ENCODE data around the gene SUGCT. TPM values are rescaled to one million over a fixed set of nuclear protein-coding genes. Genes with fewer than 3 reads are reported as not detected.

SUGCT gene
- total and polyA plus RNA-seq, 2 of the 13 experiments (the other 11 are each of a cell fraction or from before 2014, with no cell fraction given): 10.1 to 22.2 TPM

DNA sequence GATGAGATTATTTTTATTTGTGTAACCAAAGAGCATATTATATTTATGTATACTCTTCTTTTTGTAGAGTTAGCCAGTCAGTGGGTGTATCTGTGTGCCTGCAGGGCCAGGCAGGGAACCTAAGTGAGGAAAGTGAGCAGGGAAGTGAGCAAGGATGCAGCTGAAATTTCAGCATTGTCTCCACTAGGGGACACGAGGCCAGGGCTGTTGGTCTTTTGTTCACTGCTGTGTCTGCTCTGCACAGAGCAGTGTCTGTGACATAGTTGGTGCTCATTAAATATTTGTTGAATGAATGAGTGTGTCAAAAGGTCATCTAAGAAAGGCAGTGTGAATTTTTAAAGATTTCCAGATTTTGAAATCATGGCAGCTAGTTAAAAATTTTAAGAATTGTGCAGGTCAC lies 51.8 kb downstream of the SUGCT start:
- Histone ChIP-seq H3K4me2 (ENCODE audit: low read depth, low read length) (no peak overlapping the region), H3K36me3 (replicated peaks in 1 of 2; ENCODE audit: control insufficient read depth in 1 of 2, insufficient read depth in 2 of 2, low read length in 2 of 2) (0 out of 5 replicates have a peak, but pooled peaks cover 0 to 3% of the 10 kb centered on the region in 2 experiments), H3K27me3 (ENCODE audit: control insufficient read depth in 1 of 2, insufficient read depth in 2 of 2, low read length in 2 of 2) (no peaks in the 10 kb centered on the region), H3K4me1 (ENCODE audit: insufficient read depth, low read length) (no peaks in the 10 kb centered on the region), H3K4me3 (replicated peaks in 1 of 3; ENCODE audit: insufficient read depth in 1 of 3, low read depth in 2 of 3, low read length in 3 of 3) (no peak overlapping the region), H2AFZ (ENCODE audit: low read length) (no peak overlapping the region), H3K27ac (ENCODE audit: extremely low read length, insufficient read depth, low read length) (no peak overlapping the region), H3K9ac (ENCODE audit: insufficient read depth, low read depth, low read length) (no peak overlapping the region), H3K9me3 (ENCODE audit: low read length) (no peaks in the 10 kb centered on the region), H4K20me1 (ENCODE audit: insufficient read depth, low read length) (no peaks in the 10 kb centered on the region), H3K79me2 (ENCODE audit: insufficient read depth, low read length) (no peaks in the 10 kb centered on the region)
- DNase-seq (ENCODE audit: low spot score) (peak; percentile 12), FAIRE-seq (no peak), ATAC-seq (peak; percentile 86)
- CTCF ChIA-PET (ENCODE audit: low intra/inter-chr PET ratio, low total read pairs): no interaction called here
- 38% methylated on average over 1 of the region's 1 CpG for WGBS (ENCODE audit: low lambda C conversion rate)
- POLR2A ChIA-PET: no interaction called here
- TF ChIP-seq STAG1 (CRISPR knock-in tag; IDR thresholded peaks at IDR 0.05): peak; percentile 5; the same call in 1 of the 2 replicates
- TF ChIP-seq ZNF205 (CRISPR knock-in tag; IDR thresholded peaks at IDR 0.05): peak; percentile 94
- TF ChIP-seq, protein P1, sequence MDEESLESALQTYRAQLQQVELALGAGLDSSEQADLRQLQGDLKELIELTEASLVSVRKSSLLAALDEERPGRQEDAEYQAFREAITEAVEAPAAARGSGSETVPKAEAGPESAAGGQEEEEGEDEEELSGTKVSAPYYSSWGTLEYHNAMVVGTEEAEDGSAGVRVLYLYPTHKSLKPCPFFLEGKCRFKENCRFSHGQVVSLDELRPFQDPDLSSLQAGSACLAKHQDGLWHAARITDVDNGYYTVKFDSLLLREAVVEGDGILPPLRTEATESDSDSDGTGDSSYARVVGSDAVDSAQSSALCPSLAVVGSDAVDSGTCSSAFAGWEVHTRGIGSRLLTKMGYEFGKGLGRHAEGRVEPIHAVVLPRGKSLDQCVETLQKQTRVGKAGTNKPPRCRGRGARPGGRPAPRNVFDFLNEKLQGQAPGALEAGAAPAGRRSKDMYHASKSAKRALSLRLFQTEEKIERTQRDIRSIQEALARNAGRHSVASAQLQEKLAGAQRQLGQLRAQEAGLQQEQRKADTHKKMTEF (CRISPR knock-in tag; IDR thresholded peaks at IDR 0.05): no peak
- no TSS peak for BruUV-seq (replicated peaks)
- intact Hi-C loops (cut with micrococcal nuclease; ENCODE audit: unreplicated experiment) (no loop called here), in situ Hi-C loops (cut with HindIII; ENCODE audit: extremely low pct_ligation_motif_present, low pct_unique_long_range_greater_than_20kb) (no loop called here)

DNA sequence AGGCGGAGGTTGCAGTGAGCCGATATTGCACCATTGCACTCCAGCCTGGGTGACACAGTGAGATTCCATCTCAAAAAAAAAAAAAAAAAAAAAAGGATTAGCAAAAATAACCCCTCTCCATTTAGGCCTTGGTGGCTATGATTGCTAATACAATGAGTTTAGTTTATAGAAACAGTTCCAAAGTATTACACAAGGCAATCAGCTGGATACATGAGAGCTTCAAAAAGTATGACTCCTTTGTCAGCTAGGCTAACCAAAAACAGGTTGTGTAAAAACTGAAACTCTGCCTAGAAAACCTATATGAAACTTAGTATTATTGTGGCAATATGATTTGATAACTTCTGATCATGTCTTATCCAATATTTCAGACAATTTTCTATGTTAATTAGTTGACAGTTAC lies 57.2 kb downstream of the SUGCT start:
- POLR2A ChIA-PET: no interaction called here
- TF ChIP-seq HDAC2 (CRISPR knock-in tag; IDR thresholded peaks at IDR 0.05) (no peak), ASH2L (IDR thresholded peaks at IDR 0.05; ENCODE audit: insufficient read length, low read depth, low read length) (no peak), ZSCAN20 (CRISPR knock-in tag; IDR thresholded peaks at IDR 0.05; ENCODE audit: borderline replicate concordance) (no peak), TBP (CRISPR knock-in tag; IDR thresholded peaks at IDR 0.05) (no peak), GATAD2A (CRISPR knock-in tag; IDR thresholded peaks at IDR 0.05) (no peak), POLR2AphosphoS2 (IDR thresholded peaks at IDR 0.05; ENCODE audit: low read depth, low read length) (no peak), CREB1 (IDR thresholded peaks at IDR 0.05) (no peak), CREB1 (CRISPR knock-in tag; IDR thresholded peaks at IDR 0.05) (no peak), MXI1 (IDR thresholded peaks at IDR 0.05; ENCODE audit: borderline replicate concordance, low read depth, low read length) (no peak)
- TF ChIP-seq, protein P2, sequence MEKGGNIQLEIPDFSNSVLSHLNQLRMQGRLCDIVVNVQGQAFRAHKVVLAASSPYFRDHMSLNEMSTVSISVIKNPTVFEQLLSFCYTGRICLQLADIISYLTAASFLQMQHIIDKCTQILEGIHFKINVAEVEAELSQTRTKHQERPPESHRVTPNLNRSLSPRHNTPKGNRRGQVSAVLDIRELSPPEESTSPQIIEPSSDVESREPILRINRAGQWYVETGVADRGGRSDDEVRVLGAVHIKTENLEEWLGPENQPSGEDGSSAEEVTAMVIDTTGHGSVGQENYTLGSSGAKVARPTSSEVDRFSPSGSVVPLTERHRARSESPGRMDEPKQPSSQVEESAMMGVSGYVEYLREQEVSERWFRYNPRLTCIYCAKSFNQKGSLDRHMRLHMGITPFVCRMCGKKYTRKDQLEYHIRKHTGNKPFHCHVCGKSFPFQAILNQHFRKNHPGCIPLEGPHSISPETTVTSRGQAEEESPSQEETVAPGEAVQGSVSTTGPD (CRISPR knock-in tag; IDR thresholded peaks at IDR 0.05): no peak
- TF ChIP-seq, protein P3, sequence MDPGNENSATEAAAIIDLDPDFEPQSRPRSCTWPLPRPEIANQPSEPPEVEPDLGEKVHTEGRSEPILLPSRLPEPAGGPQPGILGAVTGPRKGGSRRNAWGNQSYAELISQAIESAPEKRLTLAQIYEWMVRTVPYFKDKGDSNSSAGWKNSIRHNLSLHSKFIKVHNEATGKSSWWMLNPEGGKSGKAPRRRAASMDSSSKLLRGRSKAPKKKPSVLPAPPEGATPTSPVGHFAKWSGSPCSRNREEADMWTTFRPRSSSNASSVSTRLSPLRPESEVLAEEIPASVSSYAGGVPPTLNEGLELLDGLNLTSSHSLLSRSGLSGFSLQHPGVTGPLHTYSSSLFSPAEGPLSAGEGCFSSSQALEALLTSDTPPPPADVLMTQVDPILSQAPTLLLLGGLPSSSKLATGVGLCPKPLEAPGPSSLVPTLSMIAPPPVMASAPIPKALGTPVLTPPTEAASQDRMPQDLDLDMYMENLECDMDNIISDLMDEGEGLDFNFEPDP (CRISPR knock-in tag; conservative IDR thresholded peaks at IDR 0.05): no peak
- TF ChIP-seq, protein P4, sequence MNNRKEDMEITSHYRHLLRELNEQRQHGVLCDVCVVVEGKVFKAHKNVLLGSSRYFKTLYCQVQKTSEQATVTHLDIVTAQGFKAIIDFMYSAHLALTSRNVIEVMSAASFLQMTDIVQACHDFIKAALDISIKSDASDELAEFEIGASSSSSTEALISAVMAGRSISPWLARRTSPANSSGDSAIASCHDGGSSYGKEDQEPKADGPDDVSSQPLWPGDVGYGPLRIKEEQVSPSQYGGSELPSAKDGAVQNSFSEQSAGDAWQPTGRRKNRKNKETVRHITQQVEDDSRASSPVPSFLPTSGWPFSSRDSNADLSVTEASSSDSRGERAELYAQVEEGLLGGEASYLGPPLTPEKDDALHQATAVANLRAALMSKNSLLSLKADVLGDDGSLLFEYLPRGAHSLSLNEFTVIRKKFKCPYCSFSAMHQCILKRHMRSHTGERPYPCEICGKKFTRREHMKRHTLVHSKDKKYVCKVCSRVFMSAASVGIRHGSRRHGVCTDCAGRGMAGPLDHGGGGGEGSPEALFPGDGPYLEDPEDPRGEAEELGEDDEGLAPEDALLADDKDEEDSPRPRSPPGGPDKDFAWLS (CRISPR knock-in tag; IDR thresholded peaks at IDR 0.05; ENCODE audit: borderline replicate concordance): no peak

More for the DNA sequence above, 57.2 kb downstream of the SUGCT start:
- BruUV-seq (replicated peaks): no TSS peak
- CTCF ChIA-PET (ENCODE audit: low intra/inter-chr PET ratio, low total read pairs): no interaction called here
- Histone ChIP-seq H3K27ac (ENCODE audit: extremely low read length, insufficient read depth, low read length) (no peak overlapping the region), H3K36me3 (replicated peaks in 1 of 2; ENCODE audit: control insufficient read depth in 1 of 2, insufficient read depth in 2 of 2, low read length in 2 of 2) (no peaks in the 10 kb centered on the region), H3K27me3 (ENCODE audit: control insufficient read depth in 1 of 2, insufficient read depth in 2 of 2, low read length in 2 of 2) (no peaks in the 10 kb centered on the region), H2AFZ (ENCODE audit: low read length) (no peak overlapping the region), H4K20me1 (ENCODE audit: insufficient read depth, low read length) (no peaks in the 10 kb centered on the region), H3K4me2 (ENCODE audit: low read depth, low read length) (no peak overlapping the region), H3K4me1 (ENCODE audit: insufficient read depth, low read length) (no peaks in the 10 kb centered on the region), H3K9ac (ENCODE audit: insufficient read depth, low read depth, low read length) (no peak overlapping the region), H3K79me2 (ENCODE audit: insufficient read depth, low read length) (no peaks in the 10 kb centered on the region), H3K9me3 (ENCODE audit: low read length) (no peaks in the 10 kb centered on the region), H3K4me3 (replicated peaks in 1 of 3; ENCODE audit: insufficient read depth in 1 of 3, low read depth in 2 of 3, low read length in 3 of 3) (no peak overlapping the region)
- DNase-seq (ENCODE audit: low spot score) (no peak), FAIRE-seq (no peak), ATAC-seq (no peak)
- in situ Hi-C loops (cut with HindIII; ENCODE audit: extremely low pct_ligation_motif_present, low pct_unique_long_range_greater_than_20kb) (no loop called here), intact Hi-C loops (cut with micrococcal nuclease; ENCODE audit: unreplicated experiment) (no loop called here)
- WGBS (ENCODE audit: low lambda C conversion rate): 100% methylated on average over 2 of the region's 2 CpGs
